Cortex of kidney (tissue), 1 donor: ENCODE data around the gene OR1F1.
"Not testable (repeated sequence)": the region's sequence is repeated elsewhere in the genome, so short reads cannot be mapped to it uniquely, and the experiment has no call there.

ENCODE experiments used
- DNase-seq: peaks from one replicate; lab custom pipeline; 2025; lab: John Stamatoyannopoulos, UW

The OR1F1 gene

GRCh38 chr16:3173892-3174617 lies 13.9 kb upstream of the OR1F1 start:
- no peak for DNase-seq

- no peak for DNase-seq
Observed at GRCh38 chr16:3174618-3175148, 13.3 kb upstream of the OR1F1 start.

GRCh38 chr16:3175157-3176093 lies 12.6 kb upstream of the OR1F1 start:
- DNase-seq, result no peak

GRCh38 chr16:3179651-3180050 lies 8.4 kb upstream of the OR1F1 start:
- DNase-seq, result no peak

- no peak for DNase-seq
Observed at GRCh38 chr16:3180445-3180878, 7.5 kb upstream of the OR1F1 start.

GRCh38 chr16:3182293-3182607 lies 5.8 kb upstream of the OR1F1 start:
- not testable (repeated sequence) for DNase-seq

GRCh38 chr16:3182608-3183444 lies 5.2 kb upstream of the OR1F1 start:
- DNase-seq, result no peak

GRCh38 chr16:3183445-3184139 lies 4.4 kb upstream of the OR1F1 start:
- DNase-seq, result no peak

- DNase-seq, result no peak
Observed at GRCh38 chr16:3186946-3187690, 886 bp upstream of the OR1F1 start.

- no peak for DNase-seq
Observed at GRCh38 chr16:3188675-3188924, 596 bp downstream of the OR1F1 start.

- no peak for DNase-seq
Observed at GRCh38 chr16:3188925-3189825, 1.2 kb downstream of the OR1F1 start.

- DNase-seq, result no peak
Observed at GRCh38 chr16:3189869-3190268, 1.9 kb downstream of the OR1F1 start.

GRCh38 chr16:3190949-3191353 lies 2.9 kb downstream of the OR1F1 start:
- DNase-seq, result no peak

- DNase-seq, result no peak
Observed at GRCh38 chr16:3192476-3193019, 4.5 kb downstream of the OR1F1 start.

GRCh38 chr16:3193221-3194212 lies 5.5 kb downstream of the OR1F1 start:
- DNase-seq, result no peak

GRCh38 chr16:3194792-3195191 lies 6.8 kb downstream of the OR1F1 start:
- no peak for DNase-seq

GRCh38 chr16:3195975-3196374 lies 8.0 kb downstream of the OR1F1 start:
- no peak for DNase-seq

- not testable (repeated sequence) for DNase-seq
Observed at GRCh38 chr16:3197694-3198333, 9.8 kb downstream of the OR1F1 start.
